Esophagus squamous epithelium (tissue), 4 donors: ENCODE results near the gene FMNL3.

ENCODE experiments used
- POLR2A ChIP-seq, 4 donors: fragments of 450-650 bp; IDR thresholded peaks; one replicate each; pipeline ENCODE4 v1.6.1; 2017; ENCODE audit warnings: antibody characterized with exemption in 4 of 4, mild to moderate bottlenecking in 4 of 4, moderate library complexity in 3 of 4
- TF ChIP-seq, protein P1 (sequence below), 6 experiments: fragments of 450-650 bp in 4 of 6; fragments of 200-600 bp in 2 of 6; sonication (generic) in 2 of 6; IDR thresholded peaks; one replicate each; pipeline ENCODE4 v1.5.1; 2016 to 2019; ENCODE audit warnings: antibody characterized with exemption in 6 of 6, mild to moderate bottlenecking in 4 of 6, moderate library complexity in 4 of 6

GRCh38 chr12:49693931-49694444 lies 13.2 kb downstream of the FMNL3 start:
- TF ChIP-seq, protein P1, sequence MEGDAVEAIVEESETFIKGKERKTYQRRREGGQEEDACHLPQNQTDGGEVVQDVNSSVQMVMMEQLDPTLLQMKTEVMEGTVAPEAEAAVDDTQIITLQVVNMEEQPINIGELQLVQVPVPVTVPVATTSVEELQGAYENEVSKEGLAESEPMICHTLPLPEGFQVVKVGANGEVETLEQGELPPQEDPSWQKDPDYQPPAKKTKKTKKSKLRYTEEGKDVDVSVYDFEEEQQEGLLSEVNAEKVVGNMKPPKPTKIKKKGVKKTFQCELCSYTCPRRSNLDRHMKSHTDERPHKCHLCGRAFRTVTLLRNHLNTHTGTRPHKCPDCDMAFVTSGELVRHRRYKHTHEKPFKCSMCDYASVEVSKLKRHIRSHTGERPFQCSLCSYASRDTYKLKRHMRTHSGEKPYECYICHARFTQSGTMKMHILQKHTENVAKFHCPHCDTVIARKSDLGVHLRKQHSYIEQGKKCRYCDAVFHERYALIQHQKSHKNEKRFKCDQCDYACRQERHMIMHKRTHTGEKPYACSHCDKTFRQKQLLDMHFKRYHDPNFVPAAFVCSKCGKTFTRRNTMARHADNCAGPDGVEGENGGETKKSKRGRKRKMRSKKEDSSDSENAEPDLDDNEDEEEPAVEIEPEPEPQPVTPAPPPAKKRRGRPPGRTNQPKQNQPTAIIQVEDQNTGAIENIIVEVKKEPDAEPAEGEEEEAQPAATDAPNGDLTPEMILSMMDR (IDR thresholded peaks at IDR 0.05), result no peak
- no peak for TF ChIP-seq POLR2A (IDR thresholded peaks at IDR 0.05)
